Measurements from ENCODE around the gene CENPX. TPM values are rescaled to one million over a fixed set of nuclear protein-coding genes. Genes with fewer than 3 reads are reported as not detected.

Gene CENPX
- total RNA-seq, 1 experiment from 2014 or later: 180 TPM

GRCh38 chr17:82029990-82030469 is 7.4 kb upstream of the CENPX start:
- DNase-seq (ENCODE audit: low read depth in 1 of 2, low spot score in 2 of 2): no peak
- no peaks in the 10 kb centered on the region for H3K27me3 ChIP-seq (replicated peaks)
- peaks cover 19% of the 10 kb centered on the region for H3K36me3 ChIP-seq
- H3K4me3 ChIP-seq: no peak overlapping the region; the same call in 1 of the 2 replicates
- H3K9me3 ChIP-seq (replicated peaks): no peaks in the 10 kb centered on the region
- no peak overlapping the region for H3K27ac ChIP-seq
- H3K4me1 ChIP-seq (replicated peaks): peaks cover 21% of the 10 kb centered on the region

- Histone ChIP-seq H3K9me3 (replicated peaks) (no peaks in the 10 kb centered on the region), H3K4me3 (no peak overlapping the region), H3K36me3 (peaks cover 18% of the 10 kb centered on the region), H3K27ac (no peak overlapping the region), H3K27me3 (replicated peaks) (no peaks in the 10 kb centered on the region), H3K4me1 (replicated peaks) (peaks cover 23% of the 10 kb centered on the region)
- no peak for DNase-seq (ENCODE audit: low read depth in 1 of 2, low spot score in 2 of 2)
These were observed 6.7 kb upstream of the CENPX start for GRCh38 chr17:82029391-82029790.

- Histone ChIP-seq H3K4me1 (replicated peaks) (peaks cover 27% of the 10 kb centered on the region), H3K9me3 (replicated peaks) (no peaks in the 10 kb centered on the region), H3K27me3 (replicated peaks) (no peaks in the 10 kb centered on the region), H3K36me3 (peaks cover 18% of the 10 kb centered on the region), H3K27ac (no peak overlapping the region), H3K4me3 (no peak overlapping the region)
- no peak for DNase-seq (ENCODE audit: low read depth in 1 of 2, low spot score in 2 of 2)
These were observed 6.3 kb upstream of the CENPX start for GRCh38 chr17:82028966-82029365.

- no peak for DNase-seq (ENCODE audit: low read depth in 1 of 2, low spot score in 2 of 2)
- no peaks in the 10 kb centered on the region for H3K27me3 ChIP-seq (replicated peaks)
- no peak overlapping the region for H3K4me3 ChIP-seq
- H3K36me3 ChIP-seq: peaks cover 18% of the 10 kb centered on the region
- no peaks in the 10 kb centered on the region for H3K9me3 ChIP-seq (replicated peaks)
- H3K4me1 ChIP-seq (replicated peaks): peaks cover 34% of the 10 kb centered on the region
- H3K27ac ChIP-seq: no peak overlapping the region
These were observed 5.6 kb upstream of the CENPX start for GRCh38 chr17:82028246-82028645.

GRCh38 chr17:82025401-82026107 is 2.9 kb upstream of the CENPX start:
- H3K27ac ChIP-seq: no peak overlapping the region
- H3K9me3 ChIP-seq (replicated peaks): no peaks in the 10 kb centered on the region; the same call in 1 of the 2 replicates

GRCh38 chr17:82024859-82025258 is 2.2 kb upstream of the CENPX start:
- no peak for DNase-seq (ENCODE audit: low read depth in 1 of 2, low spot score in 2 of 2)
- peaks cover 20% of the 10 kb centered on the region for H3K36me3 ChIP-seq
- H3K4me1 ChIP-seq (replicated peaks): peaks cover 33% of the 10 kb centered on the region
- no peak overlapping the region for H3K27ac ChIP-seq
- no peaks in the 10 kb centered on the region for H3K27me3 ChIP-seq (replicated peaks)
- no peak overlapping the region for H3K4me3 ChIP-seq
- no peaks in the 10 kb centered on the region; the same call in 1 of the 2 replicates for H3K9me3 ChIP-seq (replicated peaks)

More at GRCh38 chr17:82025401-82026107, 2.9 kb upstream of the CENPX start:
- peaks cover 19% of the 10 kb centered on the region for H3K36me3 ChIP-seq
- H3K4me3 ChIP-seq: no peak overlapping the region
- H3K4me1 ChIP-seq (replicated peaks): peaks cover 40% of the 10 kb centered on the region
- DNase-seq (ENCODE audit: low read depth in 1 of 2, low spot score in 2 of 2): no peak
- no peaks in the 10 kb centered on the region for H3K27me3 ChIP-seq (replicated peaks)

- no peak overlapping the region for H3K27ac ChIP-seq
- no peaks in the 10 kb centered on the region; the same call in 1 of the 2 replicates for H3K9me3 ChIP-seq (replicated peaks)
- H3K36me3 ChIP-seq: peaks cover 23% of the 10 kb centered on the region
- H3K4me3 ChIP-seq: peak overlapping the region; percentile 92
- H3K27me3 ChIP-seq (replicated peaks): no peaks in the 10 kb centered on the region
- peaks cover 33% of the 10 kb centered on the region for H3K4me1 ChIP-seq (replicated peaks)
- peak in 1 of 2 experiments; percentile 59 for DNase-seq (ENCODE audit: low read depth in 1 of 2, low spot score in 2 of 2)
These were observed 966 bp upstream of the CENPX start for GRCh38 chr17:82023447-82024241.

- DNase-seq (ENCODE audit: low read depth in 1 of 2, low spot score in 2 of 2): peak; percentile 100
- Histone ChIP-seq H3K4me3 (peak within 1 kb of the TSS; percentile 92), H3K9me3 (replicated peaks) (no peaks in the 10 kb centered on the region; the same call in 1 of the 2 replicates), H3K27me3 (replicated peaks) (no peaks in the 10 kb centered on the region), H3K36me3 (peaks cover 27% of the 10 kb centered on the region), H3K4me1 (replicated peaks) (peaks cover 33% of the 10 kb centered on the region), H3K27ac (peak within 1 kb of the TSS; percentile 48)
These were observed 336 bp upstream of the CENPX start, which contains the start of gene LRRC45 for GRCh38 chr17:82022981-82023446. Gene LRRC45 (plus strand): TSS chr17:82023305. CDS start chr17:82023644, 339 bp downstream.

- Histone ChIP-seq H3K9me3 (replicated peaks) (no peaks in the 10 kb centered on the region; the same call in 1 of the 2 replicates), H3K27me3 (replicated peaks) (no peaks in the 10 kb centered on the region), H3K36me3 (peaks cover 37% of the 10 kb centered on the region), H3K4me3 (peak overlapping the region; percentile 92), H3K27ac (no peak overlapping the region), H3K4me1 (replicated peaks) (peaks cover 33% of the 10 kb centered on the region)
- peak in 1 of 2 experiments; percentile 42 for DNase-seq (ENCODE audit: low read depth in 1 of 2, low spot score in 2 of 2)
These were observed 773 bp downstream of the CENPX start for GRCh38 chr17:82021900-82022309.

GRCh38 chr17:82021107-82021899 is 1.4 kb downstream of the CENPX start:
- Histone ChIP-seq H3K4me3 (peak overlapping the region; percentile 92), H3K27ac (no peak overlapping the region), H3K4me1 (replicated peaks) (peaks cover 33% of the 10 kb centered on the region)

GRCh38 chr17:82020572-82021106 is 2.0 kb downstream of the CENPX start:
- Histone ChIP-seq H3K27me3 (replicated peaks) (no peaks in the 10 kb centered on the region), H3K4me3 (no peak overlapping the region), H3K4me1 (replicated peaks) (peaks cover 33% of the 10 kb centered on the region), H3K36me3 (peaks cover 41% of the 10 kb centered on the region), H3K9me3 (replicated peaks) (no peaks in the 10 kb centered on the region; the same call in 1 of the 2 replicates), H3K27ac (no peak overlapping the region)
- DNase-seq (ENCODE audit: low read depth in 1 of 2, low spot score in 2 of 2): no peak

More at GRCh38 chr17:82021107-82021899, 1.4 kb downstream of the CENPX start:
- peak; percentile 77 to 91 for DNase-seq (ENCODE audit: low read depth in 1 of 2, low spot score in 2 of 2)
- H3K27me3 ChIP-seq (replicated peaks): no peaks in the 10 kb centered on the region
- peaks cover 41% of the 10 kb centered on the region for H3K36me3 ChIP-seq
- H3K9me3 ChIP-seq (replicated peaks): no peaks in the 10 kb centered on the region; the same call in 1 of the 2 replicates

- peak; percentile 49 to 81 for DNase-seq (ENCODE audit: low read depth in 1 of 2, low spot score in 2 of 2)
- H3K36me3 ChIP-seq: peaks cover 41% of the 10 kb centered on the region
- no peaks in the 10 kb centered on the region for H3K27me3 ChIP-seq (replicated peaks)
- no peaks in the 10 kb centered on the region; the same call in 1 of the 2 replicates for H3K9me3 ChIP-seq (replicated peaks)
- H3K4me1 ChIP-seq (replicated peaks): peaks cover 33% of the 10 kb centered on the region
- H3K4me3 ChIP-seq: no peak overlapping the region
- no peak overlapping the region for H3K27ac ChIP-seq
These were observed 2.7 kb downstream of the CENPX start for GRCh38 chr17:82019690-82020571.
